Central memory CD8-positive, alpha-beta T cell (primary cell): Measurements from ENCODE around the gene FLII.
A peak's percentile ranks its signal among the peaks of the same experiment; 100 is the strongest.

Experiments
- ATAC-seq: fragments of 150-1000 bp; cut with Tn5 transposase; replicated peaks from 2 replicates; pipeline ENCODE4 v1.10.0; 2022; ENCODE audit warnings: mild to moderate bottlenecking, moderate FRiP score, moderate number of reproducible peaks; ENCODE audit not compliant: poor library complexity, severe bottlenecking; ENCODE audit errors: extremely low read depth
- DNase-seq, 2 donors: peaks; one replicate each; pipeline ENCODE4 v3.0.0; 2021; ENCODE audit warnings: low spot score in 2 of 2
- H3K27ac Mint-ChIP-seq: one replicate; pipeline ENCODE4 v1.8.0; 2022; ENCODE audit warnings: low read depth, mild to moderate bottlenecking, moderate library complexity, mixed read lengths
- H3K27me3 Mint-ChIP-seq: one replicate; pipeline ENCODE4 v1.8.0; 2022; ENCODE audit warnings: mixed read lengths
- H3K36me3 Mint-ChIP-seq: one replicate; pipeline ENCODE4 v1.8.0; 2022; ENCODE audit warnings: mild to moderate bottlenecking, moderate library complexity, mixed read lengths; ENCODE audit not compliant: insufficient read depth
- H3K4me1 Mint-ChIP-seq: one replicate; pipeline ENCODE4 v1.8.0; 2022; ENCODE audit warnings: mixed read lengths
- H3K4me3 Mint-ChIP-seq: one replicate; pipeline ENCODE4 v1.8.0; 2022; ENCODE audit warnings: mild to moderate bottlenecking, moderate library complexity, mixed read lengths
- H3K9me3 Mint-ChIP-seq: one replicate; pipeline ENCODE4 v1.8.0; 2022; ENCODE audit warnings: mixed read lengths

The FLII gene

DNA sequence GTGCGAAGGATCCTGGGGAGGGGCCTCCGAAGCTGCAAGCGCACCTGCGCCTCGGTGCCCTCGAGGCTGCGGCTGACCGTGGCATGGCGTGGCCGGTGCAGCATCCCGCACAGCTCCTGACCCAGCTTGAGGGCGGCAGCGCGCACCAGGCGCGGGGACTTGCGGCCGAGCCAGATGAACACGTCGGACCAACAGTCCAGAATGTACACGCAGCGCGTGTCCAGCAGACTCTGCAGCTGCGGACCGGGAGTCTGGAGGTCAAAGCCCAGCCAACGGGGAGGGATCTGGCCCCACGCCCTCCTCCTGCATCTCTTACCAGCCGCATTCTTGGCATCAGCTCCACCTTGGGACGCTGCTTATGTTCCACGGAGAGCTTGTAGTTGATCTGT lies 10.9 kb downstream of the FLII start:
- DNase-seq (no peak), ATAC-seq (no peak)
- Mint-ChIP-seq H3K9me3 (no peaks in the 10 kb centered on the region), H3K4me1 (peaks cover 7% of the 10 kb centered on the region), H3K36me3 (peaks cover 44% of the 10 kb centered on the region), H3K27ac (no peak overlapping the region), H3K4me3 (no peak overlapping the region), H3K27me3 (no peaks in the 10 kb centered on the region)

DNA sequence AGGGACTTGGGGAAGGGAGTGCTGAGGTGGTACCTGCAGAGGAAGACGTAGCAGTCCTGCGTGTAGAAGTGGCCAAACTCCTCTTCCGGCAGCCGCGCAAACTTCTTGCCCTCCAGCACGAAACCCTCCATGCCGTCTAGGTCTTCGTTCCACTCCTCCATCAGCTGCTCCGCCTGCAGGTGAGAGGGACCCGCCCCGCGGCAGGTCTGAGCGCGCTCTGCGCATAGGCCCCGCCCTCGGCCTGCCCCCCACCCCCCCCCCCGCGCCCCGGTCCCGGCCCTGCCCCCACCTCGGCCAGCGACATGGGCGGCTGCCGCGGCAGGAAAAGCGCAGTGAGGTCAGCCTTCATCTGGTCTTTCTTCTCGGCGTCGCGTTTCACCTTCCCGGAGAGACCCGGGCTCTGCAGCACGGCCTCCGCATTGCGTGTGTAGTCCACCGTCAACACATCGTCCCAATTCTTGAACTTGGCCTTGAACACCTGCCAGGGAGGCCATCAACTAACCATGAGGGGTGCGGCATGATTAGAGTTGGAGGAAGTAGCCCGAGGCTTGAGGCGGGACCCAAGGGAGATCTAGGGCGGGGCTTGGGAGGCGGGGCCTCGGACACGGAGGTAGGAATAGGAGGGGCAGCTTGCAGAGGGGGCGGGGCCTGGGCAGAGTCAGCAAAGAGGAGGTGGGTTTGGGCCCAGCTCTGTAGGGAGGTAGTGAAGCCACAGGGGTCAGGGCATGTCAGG lies 11.5 kb downstream of the FLII start:
- peaks cover 43% of the 10 kb centered on the region for H3K36me3 Mint-ChIP-seq
- H3K27me3 Mint-ChIP-seq = no peaks in the 10 kb centered on the region
- no peak overlapping the region for H3K4me3 Mint-ChIP-seq
- peaks cover 7% of the 10 kb centered on the region for H3K4me1 Mint-ChIP-seq
- ATAC-seq (no peak), DNase-seq (no peak)
- no peak overlapping the region for H3K27ac Mint-ChIP-seq
- no peaks in the 10 kb centered on the region for H3K9me3 Mint-ChIP-seq

DNA sequence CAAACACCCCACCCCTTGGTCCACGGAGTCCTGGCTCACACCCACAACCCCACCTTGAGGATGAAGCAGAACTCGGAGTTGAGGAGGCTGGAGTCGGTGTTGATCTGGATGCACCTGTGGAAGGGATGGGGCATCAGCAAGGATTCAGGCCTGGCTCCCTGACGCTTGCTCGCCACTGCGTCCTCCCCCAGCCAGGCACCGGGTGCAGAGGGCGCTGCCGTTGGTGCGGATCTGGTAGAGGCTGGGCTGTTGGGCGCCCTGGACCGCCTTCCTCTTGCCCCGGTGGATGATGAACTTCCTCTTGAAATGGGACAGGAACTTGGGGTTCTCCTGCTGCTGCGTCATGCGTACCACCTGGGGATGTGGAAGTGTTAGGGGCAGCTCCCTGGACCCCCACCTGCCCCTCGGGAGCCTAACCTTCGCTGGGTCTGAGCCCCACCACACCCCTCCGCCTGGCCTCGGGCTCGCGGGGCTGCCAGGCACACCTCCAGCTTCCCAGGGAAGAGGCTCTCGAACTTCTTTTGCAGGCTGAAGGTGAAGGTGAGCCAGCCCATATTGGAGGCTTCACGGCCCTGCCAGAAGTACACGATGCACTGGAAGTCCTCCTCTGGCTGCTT lies 12.3 kb downstream of the FLII start:
- no peak overlapping the region for H3K4me3 Mint-ChIP-seq
- H3K36me3 Mint-ChIP-seq = peaks cover 36% of the 10 kb centered on the region
- ATAC-seq (no peak), DNase-seq (no peak)
- no peaks in the 10 kb centered on the region for H3K27me3 Mint-ChIP-seq
- peaks cover 7% of the 10 kb centered on the region for H3K4me1 Mint-ChIP-seq
- H3K9me3 Mint-ChIP-seq = no peaks in the 10 kb centered on the region
- no peak overlapping the region for H3K27ac Mint-ChIP-seq

DNA sequence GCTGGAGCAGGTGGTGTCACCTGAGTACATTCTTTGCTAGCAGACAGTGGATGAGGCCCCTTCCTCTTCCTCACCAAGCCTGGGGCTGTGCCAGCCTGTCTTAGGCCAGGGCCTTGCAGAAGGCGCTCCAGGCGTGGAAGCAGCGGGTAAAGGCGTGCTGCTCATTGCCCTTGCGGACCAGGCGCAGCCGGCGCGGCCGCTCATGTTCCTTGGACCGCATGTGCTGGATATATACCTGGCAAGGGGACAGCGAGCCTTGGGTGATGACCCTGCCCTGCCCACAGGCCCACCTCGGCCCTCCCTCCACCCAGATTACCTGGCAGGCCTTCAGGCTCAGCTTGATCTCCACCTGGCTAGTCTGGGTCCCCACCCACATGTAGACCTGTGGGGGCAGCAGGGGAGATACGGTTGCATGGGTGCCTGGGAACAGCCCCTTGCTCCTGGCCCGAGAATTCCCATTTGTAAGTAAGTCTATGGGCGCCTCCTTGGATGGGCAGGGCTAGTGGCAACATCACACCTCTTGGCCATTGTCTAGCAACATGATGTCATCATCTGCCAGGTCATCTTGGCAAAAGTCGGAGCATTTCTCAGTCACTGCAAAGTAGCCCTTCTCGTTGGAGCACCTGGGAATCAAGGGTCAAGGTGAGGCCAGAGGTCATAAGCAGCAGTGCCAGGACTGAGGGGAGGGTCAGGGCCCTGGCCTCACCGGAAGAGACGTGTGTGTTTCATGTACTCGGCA lies 13.3 kb downstream of the FLII start:
- Mint-ChIP-seq H3K36me3 (peaks cover 29% of the 10 kb centered on the region), H3K27me3 (no peaks in the 10 kb centered on the region), H3K9me3 (no peaks in the 10 kb centered on the region), H3K4me1 (peaks cover 7% of the 10 kb centered on the region), H3K4me3 (no peak overlapping the region), H3K27ac (no peak overlapping the region)
- ATAC-seq (no peak), DNase-seq (no peak)

DNA sequence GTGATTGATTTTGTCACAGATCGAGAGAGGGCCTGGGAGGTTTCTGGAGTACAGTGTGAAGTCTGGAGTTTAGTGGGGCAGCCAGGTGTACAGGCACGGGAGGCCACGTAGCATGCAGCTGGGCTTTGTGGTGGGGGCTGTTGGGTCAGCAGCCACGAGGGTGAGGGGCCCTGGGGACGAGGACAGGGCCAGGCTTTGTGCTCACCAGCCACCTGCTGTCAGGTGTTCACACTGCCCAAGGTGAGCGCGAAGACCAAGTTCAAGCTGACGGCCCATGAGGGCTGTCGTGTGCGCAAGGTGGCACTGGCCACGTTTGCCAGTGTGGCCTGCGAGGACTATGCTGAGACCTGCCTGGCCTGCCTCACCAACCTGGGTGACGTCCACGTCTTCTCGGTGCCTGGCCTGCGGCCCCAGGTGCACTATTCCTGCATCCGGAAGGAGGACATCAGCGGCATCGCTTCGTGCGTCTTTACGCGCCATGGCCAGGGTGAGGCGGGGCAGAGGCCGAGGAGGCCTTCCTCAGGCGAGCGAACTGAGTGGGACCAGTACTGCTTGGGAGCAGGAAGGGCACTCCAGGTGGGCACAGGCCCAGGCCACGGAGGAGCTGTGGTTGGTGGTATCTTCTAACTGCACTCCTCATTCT lies 17.2 kb downstream of the FLII start:
- no peak for DNase-seq
- Mint-ChIP-seq H3K36me3 (peaks cover 17% of the 10 kb centered on the region), H3K4me1 (no peaks in the 10 kb centered on the region), H3K27ac (peak overlapping the region; percentile 70), H3K27me3 (no peaks in the 10 kb centered on the region), H3K9me3 (no peaks in the 10 kb centered on the region), H3K4me3 (no peak overlapping the region)
- ATAC-seq = no peak

DNA sequence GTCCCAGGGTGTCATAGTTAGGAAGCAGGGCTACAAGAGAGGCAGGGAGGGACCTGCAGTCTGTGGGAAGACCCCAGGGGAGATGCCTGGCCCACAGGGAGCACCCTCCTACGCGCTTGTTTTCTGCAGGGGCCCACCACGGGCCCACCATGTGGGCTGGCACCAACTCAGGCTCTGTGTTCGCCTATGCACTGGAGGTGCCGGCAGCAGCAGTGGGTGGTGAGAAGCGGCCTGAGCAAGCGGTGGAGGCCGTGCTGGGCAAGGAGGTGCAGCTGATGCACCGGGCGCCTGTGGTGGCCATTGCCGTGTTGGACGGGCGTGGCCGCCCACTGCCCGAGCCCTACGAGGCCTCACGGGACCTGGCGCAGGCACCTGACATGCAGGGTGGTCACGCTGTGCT lies 18.1 kb downstream of the FLII start:
- no peak overlapping the region for H3K4me3 Mint-ChIP-seq
- H3K27ac Mint-ChIP-seq = peak overlapping the region; percentile 70
- ATAC-seq = no peak
- DNase-seq = no peak
- H3K9me3 Mint-ChIP-seq = no peaks in the 10 kb centered on the region
- H3K27me3 Mint-ChIP-seq = no peaks in the 10 kb centered on the region
- peaks cover 16% of the 10 kb centered on the region for H3K36me3 Mint-ChIP-seq
- peaks cover 5% of the 10 kb centered on the region for H3K4me1 Mint-ChIP-seq

GRCh38 chr17:18238299-18238698 lies 20.2 kb downstream of the FLII start:
- Mint-ChIP-seq H3K27ac (no peak overlapping the region), H3K9me3 (no peaks in the 10 kb centered on the region), H3K4me3 (no peak overlapping the region), H3K27me3 (no peaks in the 10 kb centered on the region), H3K36me3 (peaks cover 8% of the 10 kb centered on the region), H3K4me1 (peaks cover 5% of the 10 kb centered on the region)
- ATAC-seq = no peak
- DNase-seq = no peak

DNA sequence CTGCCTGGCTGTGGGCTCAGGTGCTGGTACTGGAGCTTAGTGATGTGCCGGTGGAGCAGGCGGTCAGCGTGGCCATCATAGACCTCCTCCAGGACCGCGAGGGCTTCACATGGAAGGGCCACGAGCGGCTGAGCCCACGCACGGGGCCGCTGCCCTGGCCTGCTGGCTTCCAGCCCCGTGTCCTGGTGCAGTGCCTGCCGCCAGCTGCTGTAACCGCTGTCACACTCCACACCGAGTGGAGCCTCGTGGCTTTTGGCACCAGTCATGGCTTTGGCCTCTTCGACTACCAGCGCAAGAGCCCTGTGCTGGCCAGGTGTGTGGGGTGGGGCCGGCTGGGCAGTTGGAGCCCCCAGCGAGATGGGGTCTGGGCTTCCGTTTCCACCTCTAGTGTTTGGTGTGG lies 21.1 kb downstream of the FLII start:
- no peaks in the 10 kb centered on the region for H3K9me3 Mint-ChIP-seq
- ATAC-seq = no peak
- no peak overlapping the region for H3K27ac Mint-ChIP-seq
- peaks cover 5% of the 10 kb centered on the region for H3K4me1 Mint-ChIP-seq
- no peak overlapping the region for H3K4me3 Mint-ChIP-seq
- H3K27me3 Mint-ChIP-seq = no peaks in the 10 kb centered on the region
- peaks cover 7% of the 10 kb centered on the region for H3K36me3 Mint-ChIP-seq
- DNase-seq = no peak

DNA sequence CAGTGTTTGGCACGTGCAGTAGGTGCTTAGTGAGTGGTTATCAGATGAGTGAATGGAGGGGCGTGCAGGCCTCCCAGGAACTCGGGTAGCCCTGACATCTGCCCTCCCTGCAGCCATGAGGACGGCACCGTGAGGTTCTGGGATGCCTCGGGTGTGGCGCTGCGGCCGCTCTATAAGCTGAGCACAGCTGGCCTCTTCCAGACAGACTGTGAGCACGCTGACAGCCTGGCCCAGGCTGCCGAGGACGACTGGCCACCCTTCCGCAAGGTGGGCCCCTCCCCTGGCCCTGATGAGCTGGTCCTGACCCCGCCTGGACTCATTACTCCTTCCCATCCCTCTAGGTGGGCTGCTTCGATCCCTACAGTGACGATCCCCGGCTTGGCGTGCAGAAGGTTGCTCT lies 22.0 kb downstream of the FLII start:
- no peak for DNase-seq
- ATAC-seq = no peak
- Mint-ChIP-seq H3K4me1 (peaks cover 5% of the 10 kb centered on the region), H3K36me3 (peaks cover 7% of the 10 kb centered on the region), H3K9me3 (no peaks in the 10 kb centered on the region), H3K27ac (peak overlapping the region; percentile 32), H3K4me3 (no peak overlapping the region), H3K27me3 (no peaks in the 10 kb centered on the region)

DNA sequence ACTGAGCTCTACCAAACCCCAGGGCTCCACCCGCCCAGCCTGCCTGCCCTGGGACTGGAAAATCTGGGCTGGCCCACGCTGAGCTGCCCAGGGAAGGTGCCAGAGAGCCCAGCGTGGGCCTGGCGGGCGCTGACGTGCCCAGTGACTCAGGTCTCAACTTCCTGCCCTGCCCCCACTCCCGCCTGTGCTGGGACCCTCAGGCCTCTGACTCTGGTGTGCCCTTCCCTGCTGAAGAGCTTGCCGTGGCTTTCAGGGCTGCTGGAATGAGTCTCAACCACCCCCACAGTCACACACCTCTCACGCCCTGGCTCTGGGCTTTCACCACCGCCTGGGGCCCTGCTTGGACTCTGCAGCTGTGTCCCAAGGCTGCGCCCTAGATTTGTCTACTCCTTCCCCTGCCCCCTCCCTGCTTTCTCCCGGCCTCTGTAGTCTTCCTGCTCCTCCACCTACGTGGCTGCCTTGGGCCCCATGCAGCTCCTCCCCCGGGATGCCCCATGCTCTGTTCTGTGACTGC lies 22.7 kb downstream of the FLII start:
- Mint-ChIP-seq H3K4me1 (peaks cover 10% of the 10 kb centered on the region), H3K4me3 (no peak overlapping the region), H3K27me3 (no peaks in the 10 kb centered on the region), H3K36me3 (peaks cover 7% of the 10 kb centered on the region), H3K9me3 (no peaks in the 10 kb centered on the region), H3K27ac (peak overlapping the region; percentile 32)
- DNase-seq = no peak
- ATAC-seq = no peak

DNA sequence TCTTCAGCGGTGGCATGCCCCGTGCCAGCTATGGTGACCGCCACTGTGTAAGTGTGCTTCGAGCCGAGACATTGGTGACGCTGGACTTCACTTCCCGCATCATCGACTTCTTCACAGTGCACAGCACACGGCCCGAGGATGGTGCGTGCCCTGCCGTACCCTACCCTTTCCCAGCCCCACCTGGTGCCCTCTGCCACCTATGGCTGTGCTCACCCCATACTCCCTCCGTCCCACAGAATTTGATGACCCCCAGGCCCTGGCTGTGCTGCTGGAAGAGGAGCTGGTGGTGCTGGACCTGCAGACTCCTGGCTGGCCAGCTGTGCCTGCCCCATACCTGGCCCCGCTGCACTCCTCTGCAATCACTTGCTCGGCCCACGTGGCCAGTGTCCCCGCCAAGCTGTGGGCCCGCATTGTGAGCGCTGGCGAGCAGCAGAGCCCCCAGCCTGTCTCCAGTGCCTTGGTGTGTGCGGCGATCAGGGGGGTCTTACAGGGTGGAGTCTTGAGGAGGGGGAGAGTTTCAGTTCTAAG lies 23.6 kb downstream of the FLII start:
- no peaks in the 10 kb centered on the region for H3K27me3 Mint-ChIP-seq
- no peak overlapping the region for H3K4me3 Mint-ChIP-seq
- peaks cover 12% of the 10 kb centered on the region for H3K4me1 Mint-ChIP-seq
- peaks cover 4% of the 10 kb centered on the region for H3K36me3 Mint-ChIP-seq
- H3K9me3 Mint-ChIP-seq = no peaks in the 10 kb centered on the region
- no peak for DNase-seq
- no peak for ATAC-seq
- H3K27ac Mint-ChIP-seq = no peak overlapping the region

DNA sequence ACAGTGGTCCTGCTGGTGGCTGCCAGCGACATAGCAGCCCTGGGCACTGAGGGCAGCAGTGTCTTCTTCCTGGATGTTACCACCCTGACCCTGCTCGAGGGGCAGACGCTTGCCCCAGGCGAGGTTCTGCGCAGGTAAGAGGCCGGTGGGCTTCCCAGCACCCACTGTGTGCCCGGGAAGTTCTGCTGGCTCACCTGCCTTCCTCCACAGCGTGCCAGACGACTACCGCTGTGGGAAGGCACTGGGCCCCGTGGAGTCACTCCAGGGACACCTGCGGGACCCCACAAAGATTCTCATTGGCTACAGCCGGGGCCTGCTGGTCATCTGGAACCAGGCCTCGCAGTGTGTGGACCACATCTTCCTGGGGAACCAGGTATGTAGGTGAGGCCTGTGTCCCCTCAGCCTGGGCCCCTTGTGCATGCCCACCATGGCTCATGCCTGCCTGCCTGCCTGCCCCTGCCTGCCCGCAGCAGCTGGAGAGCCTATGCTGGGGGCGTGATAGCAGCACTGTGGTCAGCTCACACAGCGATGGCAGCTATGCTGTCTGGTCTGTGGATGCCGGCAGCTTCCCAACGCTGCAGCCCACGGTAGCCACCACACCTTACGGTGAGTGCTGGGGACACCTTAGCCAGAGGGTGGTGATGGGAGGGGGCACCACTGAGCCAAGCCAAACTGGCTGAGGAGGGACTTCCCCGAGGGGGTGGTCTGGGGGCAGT lies 24.6 kb downstream of the FLII start:
- H3K4me3 Mint-ChIP-seq = no peak overlapping the region
- H3K4me1 Mint-ChIP-seq = peaks cover 17% of the 10 kb centered on the region
- H3K27ac Mint-ChIP-seq = no peak overlapping the region
- no peak for DNase-seq
- no peak for ATAC-seq
- H3K36me3 Mint-ChIP-seq = peaks cover 3% of the 10 kb centered on the region
- no peaks in the 10 kb centered on the region for H3K9me3 Mint-ChIP-seq
- no peaks in the 10 kb centered on the region for H3K27me3 Mint-ChIP-seq
